IPS DF 4.7 (cell line): Measurements from ENCODE around the gene SLC35F2.
"Not testable (repeated sequence)": the region's sequence is repeated elsewhere in the genome, so short reads cannot be mapped to it uniquely, and the experiment has no call there.

Experiments used
- DNase-seq: peaks from one replicate; pipeline ENCODE4 v3.0.0-alpha.2; 2013; ENCODE audit warnings: low spot score; ENCODE audit errors: extremely low read depth

The SLC35F2 gene, protein sequence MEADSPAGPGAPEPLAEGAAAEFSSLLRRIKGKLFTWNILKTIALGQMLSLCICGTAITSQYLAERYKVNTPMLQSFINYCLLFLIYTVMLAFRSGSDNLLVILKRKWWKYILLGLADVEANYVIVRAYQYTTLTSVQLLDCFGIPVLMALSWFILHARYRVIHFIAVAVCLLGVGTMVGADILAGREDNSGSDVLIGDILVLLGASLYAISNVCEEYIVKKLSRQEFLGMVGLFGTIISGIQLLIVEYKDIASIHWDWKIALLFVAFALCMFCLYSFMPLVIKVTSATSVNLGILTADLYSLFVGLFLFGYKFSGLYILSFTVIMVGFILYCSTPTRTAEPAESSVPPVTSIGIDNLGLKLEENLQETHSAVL

DNA sequence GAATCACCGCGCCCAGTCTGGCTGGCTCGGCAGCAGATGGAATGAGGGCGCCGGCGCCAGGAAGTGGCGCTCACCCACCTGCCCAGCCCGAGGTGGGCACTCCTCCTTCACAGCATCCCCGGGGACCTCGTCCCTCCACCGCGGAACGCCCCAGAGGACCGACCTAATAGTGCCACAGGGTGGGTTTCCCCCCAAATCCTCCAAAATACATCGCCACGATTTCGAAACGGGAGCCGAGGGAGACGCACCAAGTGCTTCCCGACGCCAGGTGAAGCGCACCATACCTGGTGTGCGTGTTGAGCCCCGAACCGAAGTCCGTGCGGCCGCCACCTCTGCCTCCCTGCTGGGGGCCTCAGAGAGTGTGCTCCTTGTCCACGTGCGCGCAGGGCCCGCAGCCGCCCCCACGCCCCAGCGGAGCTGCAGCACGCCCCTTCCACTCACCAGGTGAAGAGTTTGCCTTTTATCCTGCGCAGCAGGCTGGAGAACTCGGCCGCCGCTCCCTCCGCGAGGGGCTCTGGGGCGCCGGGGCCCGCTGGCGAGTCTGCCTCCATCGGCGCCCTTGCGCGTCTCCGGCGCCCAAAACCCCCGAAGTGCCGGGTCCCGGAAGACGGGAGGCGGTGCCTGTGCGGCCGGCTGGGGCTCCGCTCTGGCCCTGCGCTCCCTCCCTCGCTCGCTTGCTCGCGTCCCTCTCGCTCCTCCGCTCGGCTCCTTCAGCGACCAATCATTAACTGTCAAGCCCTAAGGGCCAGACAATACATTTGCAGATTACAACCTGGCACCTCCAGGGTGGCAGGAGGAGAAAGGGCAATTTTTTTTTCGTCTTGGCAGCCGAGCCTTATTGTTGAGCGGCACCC, at the start of gene SLC35F2:
SLC35F2 (minus strand) TSS at position 571 of the 854 bp plus-strand sequence; CDS start at position 551, 20 bp downstream.
- DNase-seq: no peak

DNA sequence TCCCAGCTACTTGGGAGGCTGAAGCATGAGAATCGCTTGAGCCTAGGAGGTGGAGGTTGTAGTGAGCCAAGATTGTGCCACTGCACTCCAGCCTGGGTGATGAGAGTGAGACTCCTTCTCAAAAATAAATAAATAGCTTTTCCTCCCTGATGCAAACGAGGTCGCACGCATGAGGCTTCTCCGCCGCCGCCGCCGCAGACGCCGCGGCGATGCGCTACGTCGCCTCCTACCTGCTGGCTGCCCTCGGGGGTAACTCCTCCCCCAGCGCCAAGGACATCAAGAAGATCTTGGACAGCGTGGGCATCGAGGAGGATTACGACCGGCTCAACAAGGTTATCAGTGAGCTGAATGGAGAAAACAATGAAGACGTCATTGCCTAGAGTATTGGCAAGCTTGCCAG, 49.6 kb upstream of the SLC35F2 start:
- no peak for DNase-seq

- no peak for DNase-seq
Measured at GRCh38 chr11:107898270-107898669, 39.7 kb upstream of the SLC35F2 start.

GRCh38 chr11:107882095-107882820, 23.7 kb upstream of the SLC35F2 start:
- no peak for DNase-seq

GRCh38 chr11:107881471-107881870, 22.9 kb upstream of the SLC35F2 start:
- DNase-seq: not testable (repeated sequence)

DNA sequence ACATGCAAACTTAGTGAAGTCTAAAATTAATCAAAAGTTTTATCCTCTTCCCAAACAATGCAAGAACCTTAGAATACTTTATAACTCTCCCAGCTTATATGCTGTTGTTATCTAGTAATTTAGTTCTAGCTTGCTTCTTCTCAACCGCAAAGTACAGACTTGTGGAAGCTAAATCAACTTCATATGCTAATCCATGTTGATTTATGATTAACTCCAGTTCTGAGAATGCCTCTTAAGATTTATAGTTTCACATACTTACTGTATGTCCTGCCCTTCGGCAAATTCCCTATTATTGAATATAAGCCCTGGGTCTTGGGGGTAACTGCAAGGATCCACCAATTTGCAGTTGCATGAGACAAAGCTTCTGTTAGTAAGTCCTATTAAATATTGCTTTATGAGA, 17.6 kb upstream of the SLC35F2 start:
- no peak for DNase-seq

GRCh38 chr11:107864591-107864990, 6.0 kb upstream of the SLC35F2 start:
- no peak for DNase-seq

GRCh38 chr11:107860688-107861087, 2.1 kb upstream of the SLC35F2 start:
- no peak for DNase-seq

DNA sequence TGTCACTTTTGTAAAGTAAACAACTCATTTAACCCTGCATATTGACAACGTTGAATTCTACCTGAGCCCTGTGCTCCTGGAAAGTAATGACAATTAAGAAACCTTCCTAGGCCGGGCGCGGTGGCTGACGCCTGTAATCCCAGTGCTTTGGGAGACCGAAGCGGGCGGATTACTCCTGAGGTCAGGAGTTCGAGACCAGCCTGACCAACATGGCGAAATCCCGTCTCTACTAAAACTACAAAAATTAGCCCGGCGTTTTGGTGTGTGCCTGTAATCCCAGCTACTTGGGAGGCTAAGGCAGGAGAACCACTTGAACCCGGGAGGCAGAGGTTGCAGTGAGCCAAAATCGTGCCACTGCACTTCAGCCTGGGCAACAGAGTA, 1.6 kb upstream of the SLC35F2 start:
- not testable (repeated sequence) for DNase-seq

GRCh38 chr11:107859459-107860239, 1.1 kb upstream of the SLC35F2 start:
- no peak for DNase-seq

DNA sequence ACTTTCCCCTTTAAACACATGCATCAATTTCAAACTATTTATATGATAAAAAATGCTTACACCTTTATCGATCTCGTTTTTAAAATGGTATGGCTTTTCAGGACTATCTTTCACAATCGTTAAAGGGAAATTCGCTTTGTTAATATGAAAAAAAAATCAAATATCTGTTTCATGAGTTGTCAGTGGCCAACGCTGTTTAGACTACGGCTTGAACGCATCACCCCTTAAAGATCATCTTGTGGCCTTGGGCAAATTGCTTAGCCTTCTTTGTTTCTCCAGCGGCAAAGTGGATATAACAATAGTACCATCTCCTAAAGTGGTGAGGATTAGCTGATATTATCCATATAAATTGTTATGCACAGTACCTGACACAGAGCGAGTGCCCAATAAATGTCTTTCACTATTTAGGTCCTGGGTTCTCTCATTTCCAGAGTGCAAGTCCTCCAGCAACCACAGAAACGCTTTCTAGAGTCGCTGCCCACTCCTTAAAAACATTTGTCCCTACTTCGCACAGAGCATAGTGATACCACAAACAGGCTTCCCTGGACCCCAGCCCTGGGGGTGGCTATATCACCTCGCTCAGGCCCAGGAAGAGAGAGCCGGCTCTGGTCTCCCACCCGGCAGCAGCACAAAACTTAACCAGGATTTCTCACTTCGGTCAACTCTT, 904 bp downstream of the SLC35F2 start:
- no peak for DNase-seq

DNA sequence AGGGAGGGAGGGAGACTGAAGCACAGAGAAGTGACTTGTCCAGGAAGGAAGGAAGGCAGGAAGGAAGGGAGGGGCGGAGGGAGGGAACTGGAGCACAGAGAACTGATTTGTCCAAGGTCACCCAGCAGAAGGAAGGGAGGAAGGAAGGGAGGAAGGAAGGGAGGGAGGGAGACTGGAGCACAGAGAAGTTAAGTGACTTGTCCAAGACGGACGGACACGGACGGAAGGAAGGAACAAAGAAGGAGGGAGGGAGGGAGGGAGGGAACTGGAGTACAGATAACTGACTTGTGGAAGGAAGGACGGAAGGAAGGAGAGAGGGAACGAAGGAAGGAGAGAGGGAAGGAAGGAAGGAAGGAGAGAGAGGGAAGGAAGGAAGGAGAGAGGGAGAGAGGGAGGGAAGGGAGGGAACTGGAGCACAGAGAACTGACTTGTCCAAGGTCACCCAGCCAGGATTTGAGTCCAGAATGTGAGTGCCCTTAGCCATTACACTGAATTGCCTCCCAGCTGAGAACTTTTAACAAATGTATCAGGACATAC, 1.5 kb downstream of the SLC35F2 start:
- no peak for DNase-seq

DNA sequence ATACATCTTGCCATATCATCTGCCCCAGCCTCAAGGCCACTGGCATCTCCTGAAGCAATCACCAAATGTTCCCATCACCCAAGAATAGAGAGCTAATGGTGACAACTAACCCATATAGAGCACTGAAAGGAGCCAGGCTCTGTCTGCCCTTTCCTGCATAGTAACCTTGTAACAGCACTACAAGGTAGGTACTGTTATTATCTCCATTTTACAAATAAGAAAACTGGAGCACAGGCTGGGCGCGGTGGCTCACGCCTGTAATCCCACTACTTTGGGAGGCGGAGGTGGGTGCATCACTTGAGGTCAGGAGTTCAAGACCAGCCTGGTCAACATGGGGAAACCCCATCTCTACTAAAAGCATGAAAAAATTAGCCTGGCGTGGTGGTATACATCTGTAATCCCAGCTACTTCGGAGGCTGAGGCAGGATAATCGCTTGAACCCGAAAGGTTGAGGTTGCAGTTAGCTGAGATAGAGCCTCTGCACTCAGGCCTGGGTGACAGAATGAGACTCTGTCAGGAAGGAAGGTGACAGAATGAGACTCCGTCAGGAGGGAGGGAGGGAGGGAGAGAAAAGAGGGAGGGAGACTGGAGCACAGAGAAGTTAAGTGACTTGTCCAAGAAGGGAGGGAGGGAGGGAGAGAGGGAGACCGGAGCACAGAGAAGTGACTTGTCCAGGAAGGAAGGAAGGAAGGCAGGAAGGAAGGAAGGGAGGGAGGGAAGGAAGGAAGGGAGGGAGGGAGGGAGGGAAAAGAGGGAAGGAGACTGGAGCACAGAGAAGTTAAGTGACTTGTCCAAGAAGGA, 2.2 kb downstream of the SLC35F2 start:
- DNase-seq: no peak

DNA sequence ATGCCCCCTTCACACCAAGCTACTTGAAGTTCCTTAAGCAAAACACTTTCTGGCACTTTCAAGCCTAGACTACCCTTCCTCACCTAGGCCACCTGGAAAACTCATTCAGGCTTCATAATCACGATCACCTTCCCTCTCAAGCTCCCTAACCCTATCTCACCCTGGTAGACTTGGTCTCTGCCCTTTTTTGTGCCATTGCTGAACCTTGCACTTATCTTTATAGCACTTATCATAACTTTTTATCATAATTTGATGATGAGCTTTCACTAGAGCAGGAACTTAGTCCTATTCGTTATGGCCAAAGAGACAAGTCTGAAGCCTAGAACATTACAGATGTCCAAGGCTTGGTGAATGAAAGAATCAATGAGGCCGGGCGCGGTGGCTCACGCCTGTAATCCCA, 5.5 kb downstream of the SLC35F2 start:
- DNase-seq: no peak

DNA sequence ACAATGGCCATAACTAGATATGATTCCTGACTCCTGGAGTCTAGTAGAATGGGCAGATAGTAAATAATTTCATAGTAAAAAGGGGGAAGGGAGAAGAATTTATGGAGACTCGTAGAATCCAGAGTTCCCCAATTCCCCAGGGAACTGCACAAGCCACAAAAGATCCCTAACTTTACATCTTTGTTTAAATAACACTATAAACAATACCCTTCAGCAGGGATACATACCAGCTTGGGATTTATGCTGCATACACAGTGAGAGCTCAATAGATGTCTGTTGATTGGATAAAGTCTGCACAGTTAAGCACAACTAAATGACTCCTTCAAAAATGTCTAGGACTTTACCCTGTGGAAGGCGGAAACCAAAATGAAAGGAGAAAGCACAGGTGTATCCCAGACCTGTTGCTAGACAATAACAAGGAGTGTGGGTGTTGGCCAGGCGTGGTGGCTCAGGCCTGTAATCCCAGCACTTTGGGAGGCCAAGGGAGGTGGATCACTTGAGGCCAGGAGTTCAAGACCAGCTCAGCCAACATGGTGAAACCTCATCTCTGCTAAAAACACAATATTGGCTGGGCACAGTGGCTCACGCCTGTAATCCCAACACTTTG, 6.8 kb downstream of the SLC35F2 start:
- DNase-seq: no peak

DNA sequence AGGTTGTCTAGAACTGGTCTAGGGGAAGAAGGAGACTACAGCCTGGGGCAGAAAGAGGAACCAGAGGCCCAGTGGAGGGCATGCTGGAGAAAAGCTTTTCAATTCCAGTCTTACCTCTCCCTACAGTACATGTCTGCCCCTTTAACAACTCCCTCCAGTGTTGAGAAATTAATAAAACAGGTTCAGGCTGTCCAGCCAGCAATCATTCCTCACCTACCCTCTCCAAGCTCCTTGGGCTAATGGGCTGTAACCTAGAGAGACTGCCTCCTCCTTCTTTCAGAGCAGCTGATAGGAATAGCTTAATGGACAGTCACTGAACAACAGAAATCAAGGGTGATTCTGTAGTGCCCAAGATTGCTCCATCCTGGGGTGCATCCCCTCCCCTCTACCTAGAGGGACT, 8.8 kb downstream of the SLC35F2 start:
- DNase-seq: no peak

GRCh38 chr11:107848345-107848744, 10.2 kb downstream of the SLC35F2 start:
- no peak for DNase-seq

GRCh38 chr11:107847184-107847583, 11.4 kb downstream of the SLC35F2 start:
- no peak for DNase-seq

DNA sequence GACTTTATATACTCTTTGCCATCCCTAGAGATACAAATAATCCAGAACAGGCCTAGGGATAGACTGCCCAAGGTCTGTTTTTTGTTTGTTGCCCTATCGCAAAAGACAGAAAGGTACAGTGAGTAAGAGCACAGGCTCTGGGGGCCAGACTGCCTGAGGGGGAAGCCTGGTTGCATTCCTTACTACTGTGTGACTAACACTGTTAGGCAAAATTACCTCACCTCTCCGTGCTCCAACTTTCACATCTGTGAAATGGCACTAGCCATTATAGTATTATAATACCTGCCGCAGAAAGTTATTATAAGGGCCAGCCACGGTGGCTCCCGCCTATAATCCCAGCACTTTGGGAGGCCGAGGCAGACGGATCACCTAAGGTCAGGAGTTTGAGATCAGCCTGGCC, 14.5 kb downstream of the SLC35F2 start:
- DNase-seq: no peak
